Right renal pelvis (tissue), 4 donors: ENCODE measurements around the gene ITK. TPM values are rescaled to one million over a fixed set of nuclear protein-coding genes. Genes with fewer than 3 reads are reported as not detected.

Experiments used
- DNase-seq, 4 donors: peaks; one replicate each; pipeline ENCODE4 v3.0.0-alpha.2; 2013; ENCODE audit warnings: low read depth in 4 of 4, low spot score in 3 of 4, missing footprints in 1 of 4
- polyA plus RNA-seq, 4 donors: library from polyadenylated mRNA; unstranded; fragments of 120-200 nt; gene quantifications; one replicate each; pipeline ENCODE4 v1.2.1, GENCODE V29; 2013; ENCODE audit not compliant: insufficient read length in 4 of 4

Gene ITK
- polyA plus RNA-seq, 4 donors, result 0.20 to 0.47 (median 0.44) TPM

GRCh38 chr5:157271740-157272271, 91.2 kb downstream of the ITK start:
- no peak for DNase-seq

GRCh38 chr5:157273131-157273556, 92.5 kb downstream of the ITK start:
- DNase-seq, result no peak

GRCh38 chr5:157275403-157275802, 94.8 kb downstream of the ITK start:
- DNase-seq, result no peak

GRCh38 chr5:157278319-157279037, 97.8 kb downstream of the ITK start:
- DNase-seq, result no peak

GRCh38 chr5:157279605-157280239, 99.1 kb downstream of the ITK start:
- no peak for DNase-seq

GRCh38 chr5:157280927-157281326, 100.3 kb downstream of the ITK start:
- no peak for DNase-seq

- no peak for DNase-seq
These were observed 101.5 kb downstream of the ITK start for GRCh38 chr5:157282150-157282549.

GRCh38 chr5:157283434-157283833, 102.8 kb downstream of the ITK start:
- no peak for DNase-seq

- no peak for DNase-seq
These were observed 104.0 kb downstream of the ITK start for GRCh38 chr5:157284458-157285212.

GRCh38 chr5:157285310-157286035, 104.8 kb downstream of the ITK start:
- no peak for DNase-seq

- DNase-seq, result no peak
These were observed 106.1 kb downstream of the ITK start for GRCh38 chr5:157286761-157287211.

- DNase-seq, result no peak
These were observed 107.9 kb downstream of the ITK start for GRCh38 chr5:157288405-157289163.

GRCh38 chr5:157289164-157289819, 108.7 kb downstream of the ITK start:
- no peak for DNase-seq

- no peak for DNase-seq
These were observed 109.7 kb downstream of the ITK start for GRCh38 chr5:157290156-157290980.

- DNase-seq, result peak in 3 of 4 donors; percentile 54 to 73 (median 65)
These were observed 110.5 kb downstream of the ITK start for GRCh38 chr5:157290981-157291711.

GRCh38 chr5:157292599-157292998, 112.0 kb downstream of the ITK start:
- no peak for DNase-seq

- no peak for DNase-seq
These were observed 113.9 kb downstream of the ITK start for GRCh38 chr5:157294407-157295091.
